Right lobe of liver (tissue), 4 donors: Measurements from ENCODE around the gene ECHDC3.

Experiments
- POLR2A ChIP-seq: fragments of 450-650 bp; IDR thresholded peaks from one replicate; pipeline ENCODE4 v1.6.1; 2017; ENCODE audit warnings: antibody characterized with exemption, mild to moderate bottlenecking
- TF ChIP-seq, protein P1 (sequence below), 4 donors: fragments of 200-600 bp in 3 of 4; fragments of 450-650 bp in 1 of 4; IDR thresholded peaks; one replicate each; pipeline versions ENCODE4 v1.5.1 to v1.8.0; 2016 to 2022; ENCODE audit warnings: antibody characterized with exemption in 4 of 4, mild to moderate bottlenecking in 2 of 4
- donor health status: DM: no; HTN: no; CAD: no.
- donor health status: DM: no; HTN: no; CAD: no.
- donor health status: DM: no; HTN: yes; CAD: no.

DNA sequence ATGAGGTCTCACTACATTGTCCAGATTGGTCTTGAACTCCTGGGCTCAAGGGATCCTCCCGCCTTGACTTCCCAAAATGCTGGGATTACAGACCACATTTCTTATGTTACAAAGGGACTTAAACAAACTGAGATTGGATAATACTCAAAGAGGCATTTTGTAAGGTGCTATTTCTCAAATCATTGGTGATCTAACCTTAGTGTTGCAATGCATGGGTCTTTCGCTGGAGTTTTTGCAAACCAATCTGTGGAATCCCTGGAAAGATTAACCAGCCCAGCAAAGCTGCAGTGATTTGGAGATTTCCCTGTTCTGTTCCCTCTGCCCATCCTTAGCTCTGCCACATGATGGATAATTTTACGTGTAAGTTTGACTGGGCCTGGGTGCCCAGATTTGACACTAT, 20.4 kb upstream of the ECHDC3 start:
- TF ChIP-seq, protein P1, sequence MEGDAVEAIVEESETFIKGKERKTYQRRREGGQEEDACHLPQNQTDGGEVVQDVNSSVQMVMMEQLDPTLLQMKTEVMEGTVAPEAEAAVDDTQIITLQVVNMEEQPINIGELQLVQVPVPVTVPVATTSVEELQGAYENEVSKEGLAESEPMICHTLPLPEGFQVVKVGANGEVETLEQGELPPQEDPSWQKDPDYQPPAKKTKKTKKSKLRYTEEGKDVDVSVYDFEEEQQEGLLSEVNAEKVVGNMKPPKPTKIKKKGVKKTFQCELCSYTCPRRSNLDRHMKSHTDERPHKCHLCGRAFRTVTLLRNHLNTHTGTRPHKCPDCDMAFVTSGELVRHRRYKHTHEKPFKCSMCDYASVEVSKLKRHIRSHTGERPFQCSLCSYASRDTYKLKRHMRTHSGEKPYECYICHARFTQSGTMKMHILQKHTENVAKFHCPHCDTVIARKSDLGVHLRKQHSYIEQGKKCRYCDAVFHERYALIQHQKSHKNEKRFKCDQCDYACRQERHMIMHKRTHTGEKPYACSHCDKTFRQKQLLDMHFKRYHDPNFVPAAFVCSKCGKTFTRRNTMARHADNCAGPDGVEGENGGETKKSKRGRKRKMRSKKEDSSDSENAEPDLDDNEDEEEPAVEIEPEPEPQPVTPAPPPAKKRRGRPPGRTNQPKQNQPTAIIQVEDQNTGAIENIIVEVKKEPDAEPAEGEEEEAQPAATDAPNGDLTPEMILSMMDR (IDR thresholded peaks at IDR 0.05): no peak
- no peak for TF ChIP-seq POLR2A
